Hepatic stellate cell (primary cell): ENCODE data around the gene HMX3.

Experiments used
- DNase-seq: peaks from one replicate; pipeline ENCODE4 v3.0.0; 2011; ENCODE audit warnings: low spot score

HMX3 gene

GRCh38 chr10:123134915-123135414, 805 bp upstream of the HMX3 start:
- no peak for DNase-seq

GRCh38 chr10:123136221-123136805, 543 bp downstream of the HMX3 start:
- DNase-seq = no peak

- no peak for DNase-seq
These were observed 1.3 kb downstream of the HMX3 start for GRCh38 chr10:123136806-123137642.

GRCh38 chr10:123139165-123139520, 3.4 kb downstream of the HMX3 start:
- no peak for DNase-seq

- DNase-seq = no peak
These were observed 3.9 kb downstream of the HMX3 start for GRCh38 chr10:123139521-123140163.

- no peak for DNase-seq
These were observed 4.6 kb downstream of the HMX3 start for GRCh38 chr10:123140164-123140982.

GRCh38 chr10:123140983-123141390, 5.2 kb downstream of the HMX3 start:
- no peak for DNase-seq

- DNase-seq = no peak
These were observed 6.3 kb downstream of the HMX3 start for GRCh38 chr10:123141791-123142700.

GRCh38 chr10:123142701-123143161, 7.0 kb downstream of the HMX3 start:
- no peak for DNase-seq

GRCh38 chr10:123143162-123143824, 7.5 kb downstream of the HMX3 start:
- DNase-seq = no peak

- DNase-seq = no peak
These were observed 8.0 kb downstream of the HMX3 start for GRCh38 chr10:123143825-123144168.

GRCh38 chr10:123144697-123145541, 9.1 kb downstream of the HMX3 start:
- DNase-seq = no peak

GRCh38 chr10:123145542-123146012, 9.8 kb downstream of the HMX3 start:
- DNase-seq = no peak

GRCh38 chr10:123146013-123146893, 10.5 kb downstream of the HMX3 start:
- DNase-seq = no peak

GRCh38 chr10:123146894-123147634, 11.3 kb downstream of the HMX3 start:
- DNase-seq = no peak

GRCh38 chr10:123147635-123148413, 12.1 kb downstream of the HMX3 start, which contains the start of gene HMX2:
Gene HMX2 (plus strand): TSS chr10:123148136. CDS start chr10:123148379, 243 bp downstream.
- DNase-seq = no peak
